ENCODE measurements around the gene TSG101. TPM values are rescaled to one million over a fixed set of nuclear protein-coding genes. Genes with fewer than 3 reads are reported as not detected.

Gene TSG101
- total RNA-seq, 1 donor from 2014 or later = 46.4 TPM

- no peak for DNase-seq (ENCODE audit: extremely low spot score in 2 of 2)
- H3K27ac ChIP-seq = no peak overlapping the region
- no peaks in the 10 kb centered on the region for H3K36me3 ChIP-seq
- intact Hi-C loops (cut with DNase I) = no loop called here
- H3K9me3 ChIP-seq = no peaks in the 10 kb centered on the region
- no peaks in the 10 kb centered on the region for H3K27me3 ChIP-seq
- H3K4me3 ChIP-seq = no peak overlapping the region
- TF ChIP-seq POLR2A (IDR thresholded peaks at IDR 0.05) = no peak
- H3K4me1 ChIP-seq = peaks cover 45% of the 10 kb centered on the region
These were observed 4.4 kb downstream of the TSG101 start for GRCh38 chr11:18522388-18522787.

DNA sequence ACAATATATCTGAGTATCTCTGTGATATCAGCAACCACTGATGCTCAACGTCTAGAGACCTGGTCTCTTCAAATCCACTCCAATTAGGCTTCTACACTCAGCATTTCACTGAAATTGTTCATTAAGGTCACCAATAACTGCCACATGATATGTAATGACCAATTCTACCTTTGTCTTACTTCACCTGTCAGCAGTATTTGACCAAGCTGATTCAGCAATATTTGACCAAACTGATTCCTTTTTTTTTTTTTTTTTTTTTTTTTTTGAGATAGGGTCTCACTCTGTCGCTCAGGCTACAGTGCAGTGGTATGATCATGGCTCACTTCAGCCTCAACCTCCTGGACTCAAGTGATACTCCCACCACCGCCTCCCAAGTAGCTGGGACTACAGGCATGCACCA lies 5.6 kb downstream of the TSG101 start:
- Histone ChIP-seq H3K4me3 (no peak overlapping the region), H3K9me3 (no peaks in the 10 kb centered on the region), H3K27ac (no peak overlapping the region), H3K4me1 (peaks cover 38% of the 10 kb centered on the region), H3K27me3 (no peaks in the 10 kb centered on the region), H3K36me3 (peaks cover 0 to 4% of the 10 kb centered on the region in 2 donors)
- DNase-seq (ENCODE audit: extremely low spot score in 2 of 2) = no peak
- TF ChIP-seq CTCF (IDR thresholded peaks at IDR 0.05) = no peak
- no peak for TF ChIP-seq POLR2AphosphoS5 (IDR thresholded peaks at IDR 0.05; ENCODE audit: insufficient read depth in 1 of 2, low read depth in 1 of 2)
- TF ChIP-seq POLR2A (IDR thresholded peaks at IDR 0.05) = no peak
- intact Hi-C loops (cut with DNase I) = no loop called here

GRCh38 chr11:18502352-18502751 lies 24.4 kb downstream of the TSG101 start:
- Histone ChIP-seq H3K27me3 (no peaks in the 10 kb centered on the region), H3K9me3 (no peaks in the 10 kb centered on the region), H3K4me1 (no peaks in the 10 kb centered on the region), H3K36me3 (peaks cover 0 to 64% of the 10 kb centered on the region in 2 donors), H3K4me3 (no peak overlapping the region), H3K27ac (no peak overlapping the region)
- intact Hi-C loops (cut with DNase I) = loop anchor here (10.0 kb wide), 1 partner anchor 98 kb away; no protein-coding TSS in a partner anchor
- no peak for DNase-seq (ENCODE audit: extremely low spot score in 2 of 2)
- TF ChIP-seq POLR2AphosphoS5 (IDR thresholded peaks at IDR 0.05; ENCODE audit: insufficient read depth in 1 of 2, low read depth in 1 of 2) (no peak), CTCF (IDR thresholded peaks at IDR 0.05) (no peak), POLR2A (IDR thresholded peaks at IDR 0.05) (no peak)

GRCh38 chr11:18501629-18502028 lies 25.1 kb downstream of the TSG101 start:
- intact Hi-C loops (cut with DNase I) = loop anchor here (10.0 kb wide), 1 partner anchor 97 kb away; no protein-coding TSS in a partner anchor
- no peak for TF ChIP-seq CTCF (IDR thresholded peaks at IDR 0.05)
- no peak for TF ChIP-seq POLR2A (IDR thresholded peaks at IDR 0.05)
- no peak for TF ChIP-seq POLR2AphosphoS5 (IDR thresholded peaks at IDR 0.05; ENCODE audit: insufficient read depth in 1 of 2, low read depth in 1 of 2)

GRCh38 chr11:18498039-18498438 lies 28.7 kb downstream of the TSG101 start:
- TF ChIP-seq POLR2A (IDR thresholded peaks at IDR 0.05) = no peak
- TF ChIP-seq POLR2AphosphoS5 (IDR thresholded peaks at IDR 0.05; ENCODE audit: insufficient read depth in 1 of 2, low read depth in 1 of 2) = no peak
- no peak for TF ChIP-seq CTCF (IDR thresholded peaks at IDR 0.05)
- H3K36me3 ChIP-seq = peaks cover 0 to 37% of the 10 kb centered on the region in 2 donors
- H3K27me3 ChIP-seq = no peaks in the 10 kb centered on the region
- H3K4me1 ChIP-seq = no peaks in the 10 kb centered on the region
- no peak for DNase-seq (ENCODE audit: extremely low spot score in 2 of 2)
- no peak overlapping the region for H3K27ac ChIP-seq
- no peaks in the 10 kb centered on the region for H3K9me3 ChIP-seq
- intact Hi-C loops (cut with DNase I) = no loop called here
- no peak overlapping the region for H3K4me3 ChIP-seq

More at GRCh38 chr11:18501629-18502028, 25.1 kb downstream of the TSG101 start:
- H3K4me1 ChIP-seq = no peaks in the 10 kb centered on the region
- DNase-seq (ENCODE audit: extremely low spot score in 2 of 2) = no peak
- no peak overlapping the region for H3K4me3 ChIP-seq
- no peak overlapping the region for H3K27ac ChIP-seq
- no peaks in the 10 kb centered on the region for H3K27me3 ChIP-seq
- H3K36me3 ChIP-seq = peaks cover 0 to 58% of the 10 kb centered on the region in 2 donors
- H3K9me3 ChIP-seq = no peaks in the 10 kb centered on the region
